HCT116 (cell line): ENCODE data around the gene COL23A1. TPM values are rescaled to one million over a fixed set of nuclear protein-coding genes. Genes with fewer than 3 reads are reported as not detected.

ENCODE experiments used
- ATAC-seq: fragments of 200-7000 bp; cut with Tn5 transposase; 2 replicates; pipeline ENCODE4 v1.9.1; 2020; ENCODE audit warnings: mild to moderate bottlenecking, moderate library complexity
- BruUV-seq: library from RNA; stranded (reverse); fragments of 400-500 nt; replicated peaks from 2 replicates; lab custom pipeline; 2021; lab: Mats Ljungman, UMichigan
- CTCF ChIA-PET: fragments of 300-600 bp; sonication (Branson Sonifier 250); formaldehyde crosslinking; loops from one replicate; lab custom pipeline; 2021; ENCODE audit warnings: antibody characterized with exemption; lab: Charles Lee
- POLR2A ChIA-PET: fragments of 300-600, 350-600 bp; sonication (Branson Sonifier 250); formaldehyde crosslinking; loops from one replicate; lab custom pipeline; 2021; ENCODE audit warnings: antibody characterized with exemption; lab: Charles Lee
- RAD21 ChIA-PET, 2 experiments: fragments of 300-600 bp; sonication (Branson Sonifier 250); formaldehyde crosslinking; loops; one replicate each; lab custom pipeline; 2023; ENCODE audit warnings: low total read pairs in 2 of 2; ENCODE audit not compliant: uncharacterized antibody in 2 of 2, unreplicated experiment in 2 of 2, low non-redundant PET in 1 of 2; lab: Charles Lee
- DNase-seq: peaks from one replicate; pipeline ENCODE4 v3.0.0-alpha.2; 2010; ENCODE audit warnings: low read depth, low spot score
- H2AFZ ChIP-seq: fragments of 200-600 bp; shearing (Covaris generic), sonication (generic); 2 replicates; pipeline ENCODE4 v1.6.1; 2017; ENCODE audit warnings: low read depth, mixed run types, mixed read lengths, antibody characterized with exemption, low read length; ENCODE audit not compliant: poor library complexity, severe bottlenecking
- H3K27ac ChIP-seq: 2 replicates; pipeline ENCODE4 v1.5.1; 2012; ENCODE audit warnings: low read depth, low read length
- H3K27me3 ChIP-seq: fragments of 200-600 bp; sonication (generic); 2 replicates; pipeline ENCODE4 v1.6.1; 2016; ENCODE audit warnings: mixed run types, low read length, mixed read lengths; ENCODE audit not compliant: insufficient read depth
- H3K36me3 ChIP-seq, 2 experiments: fragments of 200-500 bp in 1 of 2; fragments of 200-600 bp in 1 of 2; sonication (Bioruptor generic) in 1 of 2; sonication (generic) in 1 of 2; 2 replicates each; pipeline versions ENCODE4 v1.5.1 to v1.6.1; 2014 to 2016; ENCODE audit warnings: low read length in 2 of 2, inconsistent platforms in 1 of 2, mixed read lengths in 1 of 2, mixed run types in 1 of 2; ENCODE audit not compliant: insufficient read depth in 2 of 2, control insufficient read depth in 1 of 2
- H3K4me1 ChIP-seq, 2 experiments: fragments of 200-600 bp in 1 of 2; sonication (generic) in 1 of 2; 2 replicates each; pipeline versions ENCODE4 v1.5.1 to v1.6.1; 2012 to 2017; ENCODE audit warnings: low read length in 2 of 2, inconsistent platforms in 1 of 2, mild to moderate bottlenecking in 1 of 2, mixed read lengths in 1 of 2, mixed run types in 1 of 2, moderate library complexity in 1 of 2; ENCODE audit not compliant: insufficient read depth in 2 of 2, control insufficient read depth in 1 of 2
- H3K4me2 ChIP-seq: fragments of 200-600 bp; sonication (generic); 2 replicates; pipeline ENCODE4 v1.6.1; 2017; ENCODE audit warnings: mixed run types, low read length, mixed read lengths
- H3K4me3 ChIP-seq, 2 experiments: fragments of 200-600 bp in 1 of 2; sonication (generic) in 1 of 2; replicated peaks in 1 of 2; 2 replicates each; pipeline ENCODE4 v1.5.1; 2011 to 2016; ENCODE audit warnings: low read length in 2 of 2, control low read depth in 1 of 2, low read depth in 1 of 2, mild to moderate bottlenecking in 1 of 2, mixed read lengths in 1 of 2, mixed run types in 1 of 2
- H3K79me2 ChIP-seq: fragments of 200-600 bp; sonication (generic); 2 replicates; pipeline ENCODE4 v1.6.1; 2017; ENCODE audit warnings: mild to moderate bottlenecking, mixed run types, low read length, moderate library complexity, mixed read lengths; ENCODE audit not compliant: insufficient read depth
- H3K9ac ChIP-seq: fragments of 200-600 bp; sonication (generic); 2 replicates; pipeline ENCODE4 v1.6.1; 2016; ENCODE audit warnings: low read length, mixed read lengths
- H3K9me2 ChIP-seq: fragments of 200-600 bp; sonication (generic), shearing (Covaris generic); 2 replicates; pipeline ENCODE4 v1.6.1; 2017; ENCODE audit warnings: mixed run types, mild to moderate bottlenecking, moderate library complexity; ENCODE audit not compliant: insufficient read depth
- H3K9me3 ChIP-seq, 2 experiments: fragments of 200-500 bp in 1 of 2; fragments of 200-600 bp in 1 of 2; sonication (Bioruptor generic) in 1 of 2; sonication (generic) in 1 of 2; 2 replicates each; pipeline ENCODE4 v1.6.1; 2014 to 2017; ENCODE audit warnings: low read length in 2 of 2, mixed read lengths in 2 of 2, inconsistent platforms in 1 of 2, low read depth in 1 of 2, mild to moderate bottlenecking in 1 of 2, mixed run types in 1 of 2, moderate library complexity in 1 of 2; ENCODE audit not compliant: control insufficient read depth in 1 of 2, insufficient read depth in 1 of 2
- H4K20me1 ChIP-seq: fragments of 200-600 bp; sonication (generic), shearing (Covaris generic); 2 replicates; pipeline ENCODE4 v1.6.1; 2017; ENCODE audit warnings: mixed run types, mild to moderate bottlenecking, moderate library complexity; ENCODE audit not compliant: insufficient read depth
- CTCF ChIP-seq, 3 experiments: fragments of 200-600 bp in 1 of 3; sonication (generic) in 1 of 3; IDR thresholded peaks in 2 of 3; conservative IDR thresholded peaks in 1 of 3; 2 replicates each; pipeline ENCODE4 v1.5.1; 2012 to 2017; ENCODE audit warnings: low read depth in 2 of 3, low read length in 2 of 3, antibody characterized with exemption in 1 of 3, borderline replicate concordance in 1 of 3, control low read depth in 1 of 3, mild to moderate bottlenecking in 1 of 3, mixed read lengths in 1 of 3, mixed run types in 1 of 3, moderate library complexity in 1 of 3; ENCODE audit not compliant: insufficient read depth in 1 of 3
- EZH2phosphoT487 ChIP-seq: fragments of 200-600 bp; IDR thresholded peaks from 2 replicates; pipeline ENCODE4 v1.6.1; 2018; ENCODE audit warnings: antibody characterized with exemption, borderline replicate concordance
- FOSL1 ChIP-seq: IDR thresholded peaks from 2 replicates; pipeline ENCODE4 v1.6.1; 2012; ENCODE audit warnings: low read depth
- POLR2AphosphoS5 ChIP-seq: IDR thresholded peaks from 2 replicates; pipeline ENCODE4 v1.6.1; 2011; ENCODE audit warnings: mild to moderate bottlenecking, low read depth, low read length, moderate library complexity
- ZNF274 ChIP-seq: fragments of 200-500 bp; sonication (Bioruptor generic); IDR thresholded peaks from 2 replicates; pipeline ENCODE4 v1.6.1; 2014; ENCODE audit warnings: mild to moderate bottlenecking, low read depth, low read length, inconsistent platforms
- intact Hi-C: fragments of 100-400 bp; cut with micrococcal nuclease; formaldehyde crosslinking; loops from 2 replicates; pipeline ENCODE4 v1.10.0; 2022
- total RNA-seq: library from RNA; stranded (reverse); gene quantifications from one replicate; pipeline ENCODE4 v1.2.1, GENCODE V29; 2021; ENCODE audit not compliant: unreplicated experiment

Gene COL23A1
- total RNA-seq, 1 experiment from 2014 or later: not detected

GRCh38 chr5:178223196-178223773 lies 366.9 kb downstream of the COL23A1 start:
- H3K4me2 ChIP-seq: no peak overlapping the region
- RAD21 ChIA-PET: no interaction called here
- no peaks in the 10 kb centered on the region for H3K9me2 ChIP-seq
- intact Hi-C loops: no loop called here
- CTCF ChIA-PET: no interaction called here
- no peak overlapping the region for H3K4me3 ChIP-seq
- H3K36me3 ChIP-seq: peaks cover 2 to 17% of the 10 kb centered on the region in 2 experiments; a peak in 3 of 4 replicates
- ATAC-seq: peak; percentile 46
- no peaks in the 10 kb centered on the region for H3K79me2 ChIP-seq
- no peaks in the 10 kb centered on the region for H3K9me3 ChIP-seq
- no peaks in the 10 kb centered on the region for H3K27me3 ChIP-seq
- H3K4me1 ChIP-seq: no peaks in the 10 kb centered on the region
- no peak overlapping the region for H3K27ac ChIP-seq
- TF ChIP-seq FOSL1 (no peak), ZNF274 (no peak), CTCF (IDR thresholded peaks at IDR 0.05 in 2 of 3, conservative IDR thresholded peaks at IDR 0.05 in 1 of 3; ENCODE audit: borderline replicate concordance in 1 of 3, insufficient read depth in 1 of 3, low read depth in 2 of 3, low read length in 2 of 3) (0 out of 6 replicates have a peak, but pooled peaks of 1 of the 3 experiments have one; percentile 12)
- TF ChIP-seq, all 23 proteins: peak for 1
- Histone ChIP-seq H3K9ac (no peak overlapping the region), H4K20me1 (no peaks in the 10 kb centered on the region), H2AFZ (no peak overlapping the region)
- POLR2A ChIA-PET: no interaction called here
- no TSS peak for BruUV-seq
- DNase-seq: no peak

GRCh38 chr5:178222292-178222691 lies 367.9 kb downstream of the COL23A1 start:
- H3K4me1 ChIP-seq: peaks cover 0 to 2% of the 10 kb centered on the region in 2 experiments; a peak in 3 of 4 replicates
- RAD21 ChIA-PET: no interaction called here
- no TSS peak for BruUV-seq
- H3K27me3 ChIP-seq: no peaks in the 10 kb centered on the region
- no peaks in the 10 kb centered on the region for H4K20me1 ChIP-seq
- H3K4me2 ChIP-seq: no peak overlapping the region
- H3K27ac ChIP-seq: no peak overlapping the region
- DNase-seq (no peak), ATAC-seq (no peak)
- H3K79me2 ChIP-seq: no peaks in the 10 kb centered on the region
- H3K4me3 ChIP-seq: no peak overlapping the region
- CTCF ChIA-PET: no interaction called here
- H3K36me3 ChIP-seq: peaks cover 2 to 10% of the 10 kb centered on the region in 2 experiments; a peak in 2 of 4 replicates
- H3K9me3 ChIP-seq: no peaks in the 10 kb centered on the region
- POLR2A ChIA-PET: no interaction called here
- no peaks in the 10 kb centered on the region for H3K9me2 ChIP-seq
- no peak overlapping the region for H2AFZ ChIP-seq
- intact Hi-C loops: no loop called here
- TF ChIP-seq EZH2phosphoT487: no peak
- peak; percentile 16; the same call in 1 of the 2 replicates for TF ChIP-seq POLR2AphosphoS5
- no peak overlapping the region for H3K9ac ChIP-seq
